AG04449 (cell line): Measurements from ENCODE around the gene TSPEAR.

ENCODE experiments used
- CTCF ChIA-PET: fragments of 350-600 bp; formaldehyde crosslinking; extraction: SDS; loops from one replicate; lab custom pipeline; 2021; ENCODE audit warnings: antibody characterized with exemption; lab: Yijun Ruan, JAX
- POLR2A ChIA-PET: fragments of 400-600, 350-600 bp; formaldehyde crosslinking; extraction: SDS; loops from one replicate; lab custom pipeline; 2020; ENCODE audit warnings: antibody characterized with exemption, inconsistent platforms; lab: Yijun Ruan, JAX
- DNase-seq: peaks from one replicate; pipeline ENCODE4 v3.0.0-alpha.2; 2010; ENCODE audit warnings: low read depth, low spot score
- H3K4me3 ChIP-seq: 2 replicates; pipeline ENCODE4 v1.5.1; 2011; ENCODE audit warnings: low read depth, mild to moderate bottlenecking, control low read depth, low read length
- CTCF ChIP-seq: IDR thresholded peaks from one replicate; pipeline ENCODE4 v1.5.1; 2011; ENCODE audit warnings: mild to moderate bottlenecking, moderate library complexity, low read length, control low read depth, inconsistent platforms; ENCODE audit not compliant: insufficient read depth; ENCODE audit errors: missing control alignments

Gene TSPEAR

GRCh38 chr21:44494956-44495355 is 216.4 kb downstream of the TSPEAR start:
- CTCF ChIA-PET = interaction anchor here (1.0 to 2.0 kb wide), 3 partner anchors 13 to 15 kb away, joined by 3 to 8 read pairs (median 5); no protein-coding TSS in a partner anchor
- no peak for TF ChIP-seq CTCF
- no peak overlapping the region for H3K4me3 ChIP-seq
- POLR2A ChIA-PET = no interaction called here
- DNase-seq = no peak

- POLR2A ChIA-PET = no interaction called here
- TF ChIP-seq CTCF = no peak
- no peak overlapping the region for H3K4me3 ChIP-seq
- DNase-seq = no peak
- CTCF ChIA-PET = interaction anchor here (1.0 to 1.7 kb wide), 2 partner anchors 13 to 15 kb away, joined by 3 to 5 read pairs; no protein-coding TSS in a partner anchor
Measured at GRCh38 chr21:44494418-44494817, 217.0 kb downstream of the TSPEAR start.

GRCh38 chr21:44492567-44493385 is 218.6 kb downstream of the TSPEAR start:
- ChIA-PET CTCF (interaction anchor here (1.5 kb wide), 1 partner anchor 13 kb away, joined by 5 read pairs; no protein-coding TSS in a partner anchor), POLR2A (no interaction called here)

GRCh38 chr21:44490816-44491215 is 220.6 kb downstream of the TSPEAR start:
- CTCF ChIA-PET = interaction anchor here (0.9 to 2.4 kb wide), 4 partner anchors 11 to 302 kb away, joined by 3 to 12 read pairs (median 3); no protein-coding TSS in a partner anchor
- H3K4me3 ChIP-seq = no peak overlapping the region
- no peak for TF ChIP-seq CTCF
- DNase-seq = no peak
- POLR2A ChIA-PET = no interaction called here

More at GRCh38 chr21:44492567-44493385, 218.6 kb downstream of the TSPEAR start:
- no peak overlapping the region for H3K4me3 ChIP-seq
- TF ChIP-seq CTCF = no peak
- no peak for DNase-seq

GRCh38 chr21:44490405-44490804 is 221.0 kb downstream of the TSPEAR start:
- CTCF ChIA-PET = interaction anchor here (0.9 to 2.4 kb wide), 4 partner anchors 10 to 303 kb away, joined by 3 to 12 read pairs (median 3); no protein-coding TSS in a partner anchor
- no peak for TF ChIP-seq CTCF
- POLR2A ChIA-PET = no interaction called here
- DNase-seq = no peak
- H3K4me3 ChIP-seq = no peak overlapping the region

GRCh38 chr21:44489962-44490361 is 221.4 kb downstream of the TSPEAR start:
- DNase-seq = no peak
- TF ChIP-seq CTCF = no peak
- ChIA-PET CTCF (interaction anchor here (0.9 to 2.4 kb wide), 2 partner anchors 10 to 21 kb away, joined by 3 to 12 read pairs; no protein-coding TSS in a partner anchor), POLR2A (no interaction called here)
- H3K4me3 ChIP-seq = no peak overlapping the region
